Kidney (tissue), 14 donors: Measurements from ENCODE around the gene DNAJB8. TPM values are rescaled to one million over a fixed set of nuclear protein-coding genes. Genes with fewer than 3 reads are reported as not detected.

ENCODE experiments used
- DNase-seq, 5 donors: peaks; one replicate each; pipeline ENCODE4 v3.0.0-alpha.2; 2013 to 2020
- FAIRE-seq: peaks from 2 replicates; lab custom pipeline; 2012; peaks lifted over from hg19 to GRCh38; lab: Jason Lieb, UNC
- H3K27ac ChIP-seq, 2 donors: one replicate each; pipeline ENCODE4 v1.7.0; 2013; ENCODE audit warnings: low read depth in 2 of 2, low read length in 2 of 2, inconsistent platforms in 1 of 2
- H3K27me3 ChIP-seq: one replicate; pipeline ENCODE4 v1.7.1; 2013; ENCODE audit warnings: low read length, inconsistent platforms; ENCODE audit not compliant: control insufficient read depth, insufficient read depth
- H3K36me3 ChIP-seq, 3 donors: one replicate each; pipeline versions ENCODE4 v1.7.0 to v1.7.1; 2013; ENCODE audit warnings: low read length in 3 of 3, control low read depth in 1 of 3, inconsistent platforms in 1 of 3; ENCODE audit not compliant: insufficient read depth in 3 of 3, control insufficient read depth in 2 of 3
- H3K4me1 ChIP-seq, 3 donors: one replicate each; pipeline versions ENCODE4 v1.7.0 to v1.7.1; 2013; ENCODE audit warnings: low read length in 3 of 3, inconsistent platforms in 1 of 3, low read depth in 1 of 3; ENCODE audit not compliant: control insufficient read depth in 2 of 3, insufficient read depth in 2 of 3
- H3K4me3 ChIP-seq, 3 donors: one replicate each; pipeline versions ENCODE4 v1.7.0 to v1.8.1; 2013; ENCODE audit warnings: low read length in 3 of 3, control low read depth in 1 of 3, inconsistent platforms in 1 of 3
- H3K9ac ChIP-seq, 3 donors: one replicate each; pipeline versions ENCODE4 v1.7.0 to v1.7.1; 2013; ENCODE audit warnings: low read length in 3 of 3, control low read depth in 1 of 3, inconsistent platforms in 1 of 3
- H3K9me3 ChIP-seq, 3 donors: one replicate each; pipeline versions ENCODE4 v1.7.0 to v1.7.1; 2013; ENCODE audit warnings: low read length in 3 of 3, control low read depth in 1 of 3, inconsistent platforms in 1 of 3; ENCODE audit not compliant: control insufficient read depth in 2 of 3, insufficient read depth in 1 of 3
- intact Hi-C: fragments of 100-400 bp; cut with DNase I; formaldehyde crosslinking; loops from one replicate; pipeline ENCODE4 v1.11.1; 2022
- polyA plus RNA-seq: library from polyadenylated mRNA; stranded (reverse); fragments of 350-450 nt; fragmentation: Illumina TruSeq; extraction: RNeasy Lipid Tissue Mini Kit (QIAGEN cat#74804); gene quantifications from one replicate; pipeline ENCODE4 v1.2.3, GENCODE V29; 2014; ENCODE audit warnings: low read depth, low replicate concordance; ENCODE audit not compliant: insufficient read depth
- total RNA-seq: library from RNA; stranded (reverse); fragmentation: NEBNext Ultra II Directional; extraction: Animal tissue kit (Norgen Biotek cat#: 25700); gene quantifications from one replicate; pipeline ENCODE4 v1.2.1, GENCODE V29; 2021
- TF ChIP-seq, protein P1 (sequence below): IDR thresholded peaks from 3 replicates; pipeline ENCODE4 v1.5.1; 2012; ENCODE audit warnings: mild to moderate bottlenecking, moderate library complexity, borderline replicate concordance; ENCODE audit not compliant: insufficient read depth; ENCODE audit errors: extremely low read depth
- donor health status: control.
- donor health status: control.
- donor health status: control.
- donor health status: control.
- donor health status: control.
- donor health status: DM: yes; HTN: yes; CAD: no.
- donor health status: Normal renal cell carcinoma (clear cell type).

Gene DNAJB8
- total and polyA plus RNA-seq, 2 donors from 2014 or later = not detected

DNA sequence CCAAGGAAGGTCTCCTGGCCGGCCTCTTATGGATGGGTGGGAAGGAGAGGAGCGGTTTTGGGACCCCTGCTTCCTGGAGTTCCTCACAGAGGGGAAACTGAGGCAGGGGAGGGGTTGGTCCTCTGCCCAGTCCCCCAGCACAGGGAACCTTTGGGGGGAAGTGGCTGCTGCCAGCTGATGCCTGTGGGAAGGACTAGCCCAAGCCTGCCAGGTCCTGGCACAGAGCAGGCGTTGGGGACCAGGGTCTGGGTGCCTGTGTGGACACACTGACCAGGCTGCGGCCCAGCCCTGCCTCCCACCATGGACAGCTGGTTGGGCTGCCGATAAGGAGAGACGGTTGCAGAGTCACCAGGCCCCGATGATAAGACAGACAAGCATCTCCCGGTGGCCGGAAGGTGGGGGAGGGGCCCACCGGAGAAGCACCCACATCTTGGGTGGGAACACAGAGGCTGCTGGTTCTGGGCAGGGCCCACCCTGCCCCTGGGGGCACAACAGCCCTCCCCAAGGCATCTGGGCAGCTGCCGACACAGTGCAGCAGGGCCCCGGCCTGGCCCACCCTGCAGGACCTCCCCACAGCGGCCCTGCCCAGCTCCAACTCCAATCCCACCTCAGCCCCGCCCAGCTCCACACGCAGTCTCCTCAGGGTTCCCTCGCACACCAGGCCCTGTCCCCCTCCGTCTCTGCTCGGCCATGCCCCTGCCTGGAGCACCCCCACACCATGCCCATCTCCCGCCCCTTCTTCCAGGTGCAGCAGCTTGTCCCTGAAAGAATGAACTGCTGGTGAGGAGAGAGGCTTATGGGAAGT, 50.7 kb downstream of the DNAJB8 start:
- intact Hi-C loops = no loop called here
- TF ChIP-seq, protein P1, sequence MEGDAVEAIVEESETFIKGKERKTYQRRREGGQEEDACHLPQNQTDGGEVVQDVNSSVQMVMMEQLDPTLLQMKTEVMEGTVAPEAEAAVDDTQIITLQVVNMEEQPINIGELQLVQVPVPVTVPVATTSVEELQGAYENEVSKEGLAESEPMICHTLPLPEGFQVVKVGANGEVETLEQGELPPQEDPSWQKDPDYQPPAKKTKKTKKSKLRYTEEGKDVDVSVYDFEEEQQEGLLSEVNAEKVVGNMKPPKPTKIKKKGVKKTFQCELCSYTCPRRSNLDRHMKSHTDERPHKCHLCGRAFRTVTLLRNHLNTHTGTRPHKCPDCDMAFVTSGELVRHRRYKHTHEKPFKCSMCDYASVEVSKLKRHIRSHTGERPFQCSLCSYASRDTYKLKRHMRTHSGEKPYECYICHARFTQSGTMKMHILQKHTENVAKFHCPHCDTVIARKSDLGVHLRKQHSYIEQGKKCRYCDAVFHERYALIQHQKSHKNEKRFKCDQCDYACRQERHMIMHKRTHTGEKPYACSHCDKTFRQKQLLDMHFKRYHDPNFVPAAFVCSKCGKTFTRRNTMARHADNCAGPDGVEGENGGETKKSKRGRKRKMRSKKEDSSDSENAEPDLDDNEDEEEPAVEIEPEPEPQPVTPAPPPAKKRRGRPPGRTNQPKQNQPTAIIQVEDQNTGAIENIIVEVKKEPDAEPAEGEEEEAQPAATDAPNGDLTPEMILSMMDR = no peak
- Histone ChIP-seq H3K27ac (no peak overlapping the region), H3K36me3 (no peaks in the 10 kb centered on the region), H3K9me3 (no peaks in the 10 kb centered on the region), H3K4me1 (no peaks in the 10 kb centered on the region), H3K27me3 (no peaks in the 10 kb centered on the region), H3K9ac (no peak overlapping the region), H3K4me3 (no peak overlapping the region)
- FAIRE-seq (no peak), DNase-seq (no peak)

DNA sequence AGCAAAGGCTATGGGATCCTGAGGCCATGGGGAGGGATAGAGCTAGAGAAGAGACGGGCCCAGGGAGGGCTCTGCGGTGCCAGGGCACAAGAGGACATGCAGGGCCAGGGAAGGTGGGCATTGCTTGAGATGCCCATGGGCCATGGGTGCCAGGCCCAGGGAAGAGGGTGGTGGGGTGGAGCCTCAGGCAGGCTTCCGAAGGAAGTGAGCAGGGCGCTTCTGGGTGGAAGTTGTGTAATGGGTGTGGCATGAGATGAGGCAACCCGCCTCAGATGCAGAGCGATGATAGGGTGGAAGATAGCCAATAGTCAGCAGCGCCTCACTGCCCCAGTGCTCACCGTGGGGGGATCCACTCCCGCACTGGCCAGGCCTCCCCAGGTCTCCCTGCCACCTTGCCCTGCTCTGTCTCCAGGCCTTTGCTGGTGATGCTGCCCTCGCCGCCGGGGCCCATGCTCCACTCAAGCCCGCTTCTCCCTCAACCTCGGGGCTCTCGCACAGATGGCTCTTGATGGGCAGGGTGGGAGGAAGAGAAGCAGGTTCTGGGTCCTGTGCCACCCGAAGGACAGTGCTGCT, 51.4 kb downstream of the DNAJB8 start:
- H3K27ac ChIP-seq = no peak overlapping the region
- H3K27me3 ChIP-seq = no peaks in the 10 kb centered on the region
- no peak overlapping the region for H3K9ac ChIP-seq
- FAIRE-seq (no peak), DNase-seq (no peak)
- TF ChIP-seq, protein P1 = no peak
- no peaks in the 10 kb centered on the region for H3K4me1 ChIP-seq
- no peak overlapping the region for H3K4me3 ChIP-seq
- intact Hi-C loops = no loop called here
- no peaks in the 10 kb centered on the region for H3K9me3 ChIP-seq
- H3K36me3 ChIP-seq = no peaks in the 10 kb centered on the region

DNA sequence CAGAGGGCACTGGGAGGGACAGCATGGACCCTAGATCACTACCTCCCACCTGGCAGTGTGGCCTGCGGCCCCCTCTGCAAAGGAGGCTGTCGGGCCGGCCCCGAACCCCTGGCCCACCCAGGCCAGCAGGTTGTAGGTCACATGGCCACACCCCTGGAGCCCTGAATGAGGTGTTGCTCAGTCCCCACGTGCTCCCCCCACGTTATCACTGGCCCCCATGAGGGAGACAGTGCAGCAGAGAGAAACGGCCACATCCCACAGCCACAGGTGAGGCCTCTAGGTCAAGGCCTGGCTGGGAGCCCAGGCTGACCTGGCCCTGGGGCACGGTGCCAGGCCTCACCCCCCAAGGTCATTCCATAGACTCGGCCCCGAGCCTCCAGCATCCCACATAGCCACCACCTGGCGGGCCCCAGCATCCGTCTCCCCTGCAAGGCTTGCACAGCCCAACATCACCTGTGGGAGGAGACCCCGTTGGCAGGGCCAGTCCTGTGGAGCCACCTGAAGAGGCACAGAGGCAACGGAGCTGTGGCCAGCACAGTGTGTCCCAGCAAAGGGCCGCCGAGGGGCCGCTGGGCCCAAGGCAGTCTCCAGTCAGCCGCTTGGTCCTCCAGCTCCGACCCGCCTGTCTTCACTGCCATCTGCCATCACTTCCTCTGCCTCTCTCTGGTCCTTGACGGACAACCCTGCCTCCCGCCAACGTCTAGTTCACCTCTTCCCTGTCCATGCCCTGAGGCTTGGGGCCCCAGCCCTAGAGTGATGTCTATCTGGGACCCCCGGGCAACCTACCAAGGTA, 53.1 kb downstream of the DNAJB8 start:
- Histone ChIP-seq H3K4me1 (peaks cover 0 to 2% (median 0%) of the 10 kb centered on the region in 3 donors), H3K4me3 (no peak overlapping the region), H3K36me3 (no peaks in the 10 kb centered on the region), H3K27me3 (no peaks in the 10 kb centered on the region), H3K27ac (no peak overlapping the region), H3K9ac (no peak overlapping the region), H3K9me3 (no peaks in the 10 kb centered on the region)
- intact Hi-C loops = no loop called here
- no peak for DNase-seq
- FAIRE-seq = no peak
- TF ChIP-seq, protein P1 = no peak
